Measurements from ENCODE around the gene RUNX3. TPM values are rescaled to one million over a fixed set of nuclear protein-coding genes. Genes with fewer than 3 reads are reported as not detected.

The RUNX3 gene
- total RNA-seq, 1 donor from 2014 or later, result not detected

- Mint-ChIP-seq H3K4me3 (ENCODE audit: unreplicated experiment) (no peak overlapping the region), H3K4me1 (ENCODE audit: unreplicated experiment) (no peaks in the 10 kb centered on the region), H3K27me3 (ENCODE audit: unreplicated experiment) (peaks cover 26% of the 10 kb centered on the region), H3K36me3 (ENCODE audit: unreplicated experiment) (no peaks in the 10 kb centered on the region), H3K27ac (ENCODE audit: unreplicated experiment) (no peak overlapping the region), H3K9me3 (ENCODE audit: unreplicated experiment) (no peaks in the 10 kb centered on the region)
- no peak for TF ChIP-seq CTCF (IDR thresholded peaks at IDR 0.05)
- DNase-seq (ENCODE audit: extremely low spot score, unreplicated experiment), result peak; percentile 34
These were observed 30.2 kb downstream of the RUNX3 start for GRCh38 chr1:24899581-24900485.

GRCh38 chr1:24898909-24899439, 31.1 kb downstream of the RUNX3 start:
- peak; percentile 48 for DNase-seq (ENCODE audit: extremely low spot score, unreplicated experiment)
- Mint-ChIP-seq H3K9me3 (ENCODE audit: unreplicated experiment) (no peaks in the 10 kb centered on the region), H3K4me3 (ENCODE audit: unreplicated experiment) (no peak overlapping the region), H3K36me3 (ENCODE audit: unreplicated experiment) (no peaks in the 10 kb centered on the region), H3K27ac (ENCODE audit: unreplicated experiment) (no peak overlapping the region), H3K4me1 (ENCODE audit: unreplicated experiment) (no peaks in the 10 kb centered on the region), H3K27me3 (ENCODE audit: unreplicated experiment) (peaks cover 29% of the 10 kb centered on the region)
- no peak for TF ChIP-seq CTCF (IDR thresholded peaks at IDR 0.05)

GRCh38 chr1:24898152-24898908, 31.7 kb downstream of the RUNX3 start:
- DNase-seq (ENCODE audit: extremely low spot score, unreplicated experiment), result peak; percentile 86
- TF ChIP-seq CTCF (IDR thresholded peaks at IDR 0.05), result peak; percentile 76
- no peak overlapping the region for H3K4me3 Mint-ChIP-seq (ENCODE audit: unreplicated experiment)
- no peaks in the 10 kb centered on the region for H3K4me1 Mint-ChIP-seq (ENCODE audit: unreplicated experiment)
- H3K27me3 Mint-ChIP-seq (ENCODE audit: unreplicated experiment), result peaks cover 29% of the 10 kb centered on the region
- H3K9me3 Mint-ChIP-seq (ENCODE audit: unreplicated experiment), result no peaks in the 10 kb centered on the region
- no peak overlapping the region for H3K27ac Mint-ChIP-seq (ENCODE audit: unreplicated experiment)
- no peaks in the 10 kb centered on the region for H3K36me3 Mint-ChIP-seq (ENCODE audit: unreplicated experiment)

GRCh38 chr1:24897263-24898151, 32.6 kb downstream of the RUNX3 start:
- H3K36me3 Mint-ChIP-seq (ENCODE audit: unreplicated experiment), result peaks cover 3% of the 10 kb centered on the region
- peaks cover 3% of the 10 kb centered on the region for H3K9me3 Mint-ChIP-seq (ENCODE audit: unreplicated experiment)
- DNase-seq (ENCODE audit: extremely low spot score, unreplicated experiment), result peak; percentile 76
- H3K27me3 Mint-ChIP-seq (ENCODE audit: unreplicated experiment), result peaks cover 36% of the 10 kb centered on the region
- H3K4me1 Mint-ChIP-seq (ENCODE audit: unreplicated experiment), result no peaks in the 10 kb centered on the region
- TF ChIP-seq CTCF (IDR thresholded peaks at IDR 0.05), result no peak
- H3K27ac Mint-ChIP-seq (ENCODE audit: unreplicated experiment), result no peak overlapping the region
- no peak overlapping the region for H3K4me3 Mint-ChIP-seq (ENCODE audit: unreplicated experiment)

All from osteocyte (in vitro differentiated cells).